GM23338 (cell line): Measurements from ENCODE around the gene RAB33A. TPM values are rescaled to one million over a fixed set of nuclear protein-coding genes. Genes with fewer than 3 reads are reported as not detected.

Experiments used
- ATAC-seq: fragments of 200-7000 bp; cut with Tn5 transposase; 3 replicates; pipeline ENCODE4 v1.9.1; 2020
- DNase-seq: peaks from one replicate; pipeline ENCODE4 v3.0.0-alpha.2; 2015; ENCODE audit warnings: low spot score
- H2AFZ ChIP-seq: fragments of 200-600 bp; sonication (generic); 2 replicates; pipeline ENCODE4 v1.8.0; 2016; ENCODE audit warnings: antibody characterized with exemption, mild to moderate bottlenecking, moderate library complexity
- H3F3A ChIP-seq: fragments of 200-600 bp; sonication (generic); replicated peaks from 2 replicates; pipeline ENCODE4 v1.8.0; 2017; ENCODE audit warnings: antibody characterized with exemption, mixed run types, low read depth
- H3K27ac ChIP-seq: fragments of 200-600 bp; sonication (generic); 2 replicates; pipeline ENCODE4 v1.6.1; 2016; ENCODE audit warnings: low read depth
- H3K27me3 ChIP-seq: fragments of 200-600 bp; sonication (generic); 2 replicates; pipeline ENCODE4 v1.8.0; 2016; ENCODE audit warnings: mild to moderate bottlenecking, mixed run types, moderate library complexity; ENCODE audit not compliant: insufficient read depth
- H3K36me3 ChIP-seq: fragments of 200-600 bp; sonication (generic); 2 replicates; pipeline ENCODE4 v1.8.0; 2016; ENCODE audit warnings: mild to moderate bottlenecking; ENCODE audit not compliant: insufficient read depth
- H3K4me1 ChIP-seq: fragments of 200-600 bp; sonication (generic); 2 replicates; pipeline ENCODE4 v1.8.0; 2016; ENCODE audit warnings: mild to moderate bottlenecking, moderate library complexity; ENCODE audit not compliant: insufficient read depth
- H3K4me2 ChIP-seq: fragments of 200-600 bp; sonication (generic); 2 replicates; pipeline ENCODE4 v1.7.1; 2017; ENCODE audit warnings: mixed run types
- H3K4me3 ChIP-seq: fragments of 200-600 bp; sonication (generic); 2 replicates; pipeline ENCODE4 v1.6.1; 2016; ENCODE audit warnings: mixed run types
- H3K79me2 ChIP-seq: fragments of 200-600 bp; sonication (generic); replicated peaks from 2 replicates; pipeline ENCODE4 v1.8.0; 2017; ENCODE audit warnings: mild to moderate bottlenecking; ENCODE audit not compliant: insufficient read depth
- H3K9me2 ChIP-seq: fragments of 200-600 bp; sonication (generic); 2 replicates; pipeline ENCODE4 v1.8.0; 2017; ENCODE audit not compliant: insufficient read depth
- H4K20me1 ChIP-seq: fragments of 200-600 bp; sonication (generic); replicated peaks from 2 replicates; pipeline ENCODE4 v1.8.0; 2017; ENCODE audit warnings: mild to moderate bottlenecking; ENCODE audit not compliant: insufficient read depth
- H3K27ac Mint-ChIP-seq: 2 replicates; pipeline ENCODE4 v1.8.0; 2020; ENCODE audit warnings: inconsistent platforms, mild to moderate bottlenecking, moderate library complexity, mixed read lengths
- H3K27me3 Mint-ChIP-seq: 3 replicates; pipeline ENCODE4 v1.8.0; 2022; ENCODE audit warnings: low read depth, mild to moderate bottlenecking, moderate library complexity, mixed read lengths, inconsistent platforms; ENCODE audit not compliant: insufficient read depth, poor library complexity
- H3K36me3 Mint-ChIP-seq: 3 replicates; pipeline ENCODE4 v1.8.0; 2021; ENCODE audit warnings: low read depth, mild to moderate bottlenecking, inconsistent platforms, moderate library complexity, mixed read lengths
- H3K4me1 Mint-ChIP-seq: 3 replicates; pipeline ENCODE4 v1.8.0; 2020; ENCODE audit warnings: mild to moderate bottlenecking, inconsistent platforms, mixed read lengths
- H3K4me3 Mint-ChIP-seq: 3 replicates; pipeline ENCODE4 v1.8.0; 2021; ENCODE audit warnings: moderate library complexity, mild to moderate bottlenecking, inconsistent platforms, mixed read lengths
- H3K9me3 Mint-ChIP-seq: 3 replicates; pipeline ENCODE4 v1.8.0; 2020; ENCODE audit warnings: moderate library complexity, mild to moderate bottlenecking, inconsistent platforms, mixed read lengths
- EZH2phosphoT487 ChIP-seq: fragments of 200-600 bp; sonication (generic); IDR thresholded peaks from one replicate; pipeline ENCODE4 v1.8.1; 2018; ENCODE audit warnings: antibody characterized with exemption; ENCODE audit not compliant: unreplicated experiment
- JUNB ChIP-seq: IDR thresholded peaks from one replicate; pipeline ENCODE4 v1.6.1; 2016; ENCODE audit warnings: antibody characterized with exemption; ENCODE audit not compliant: unreplicated experiment
- ZNF114 ChIP-seq: fragments of 250-450 bp; sonication (Bioruptor Pico); IDR thresholded peaks from 2 replicates; pipeline ENCODE4 v1.5.0; 2020; ENCODE audit warnings: mild to moderate bottlenecking, moderate library complexity
- polyA plus RNA-seq: library from polyadenylated mRNA; unstranded; fragments of >200 nt; fragmentation: Nextera tagmentation; extraction: Ambion mirVana; gene quantifications from 2 replicates; pipeline ENCODE4 v1.2.1, GENCODE V29; 2016
- total RNA-seq: library from RNA; depleted of rRNA; stranded (reverse); fragments of >200 nt; shearing (Covaris generic); gene quantifications from 2 replicates; pipeline ENCODE4 v1.2.3, GENCODE V29; 2014
- TF ChIP-seq, protein P1 (sequence below), 2 experiments: fragments of 200-600 bp in 1 of 2; sonication (generic) in 1 of 2; conservative IDR thresholded peaks; 2 replicates each; pipeline versions ENCODE4 v1.5.1 to v1.6.1; 2016 to 2017; ENCODE audit warnings: antibody characterized with exemption in 2 of 2, low read depth in 2 of 2, mild to moderate bottlenecking in 2 of 2, moderate library complexity in 1 of 2
- TF ChIP-seq, protein P2 (sequence below): IDR thresholded peaks from one replicate; pipeline ENCODE4 v1.6.1; 2018; ENCODE audit warnings: antibody characterized with exemption; ENCODE audit not compliant: unreplicated experiment
- TF ChIP-seq, protein P3 (sequence below): fragments of 250-450 bp; sonication (Bioruptor Pico); IDR thresholded peaks from 2 replicates; pipeline ENCODE4 v1.5.0; 2020; ENCODE audit warnings: mild to moderate bottlenecking, moderate library complexity

The RAB33A gene
- total and polyA plus RNA-seq, 2 experiments from 2014 or later: 5.5 to 6.5 TPM

DNA sequence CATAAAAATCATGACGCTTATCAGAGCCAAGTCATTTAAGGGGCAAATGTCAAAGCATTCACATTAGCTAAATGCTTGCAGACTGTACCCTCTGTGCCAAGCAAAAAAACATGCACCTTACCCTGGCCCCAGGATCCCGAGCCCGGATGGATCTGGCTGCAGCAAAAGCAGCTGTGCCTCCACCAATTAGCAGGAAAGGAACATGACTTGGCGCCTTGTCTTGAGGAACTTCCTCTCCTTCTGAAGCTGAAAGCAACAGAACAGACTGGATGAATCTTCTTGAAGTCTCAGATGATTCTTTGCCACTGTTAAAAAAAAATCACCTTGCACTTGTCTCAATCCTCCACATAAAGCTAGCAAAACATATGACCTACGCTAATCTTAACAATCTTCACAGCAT, 24.1 kb upstream of the RAB33A start:
- Mint-ChIP-seq H3K36me3 (peaks cover 40% of the 10 kb centered on the region), H3K27ac (no peak overlapping the region), H3K9me3 (no peaks in the 10 kb centered on the region; the same call in 2 of the 3 replicates), H3K27me3 (peaks cover 2% of the 10 kb centered on the region), H3K4me3 (no peak overlapping the region), H3K4me1 (no peaks in the 10 kb centered on the region)
- Histone ChIP-seq H3K4me1 (no peaks in the 10 kb centered on the region), H3K9me2 (no peaks in the 10 kb centered on the region), H3K4me2 (no peak overlapping the region), H2AFZ (no peak overlapping the region), H4K20me1 (no peaks in the 10 kb centered on the region), H3F3A (no peaks in the 10 kb centered on the region), H3K36me3 (0 out of 2 replicates have a peak, but pooled peaks cover 6% of the 10 kb centered on the region), H3K27me3 (no peaks in the 10 kb centered on the region), H3K79me2 (no peaks in the 10 kb centered on the region), H3K27ac (no peak overlapping the region), H3K4me3 (no peak overlapping the region)
- no peak for DNase-seq
- no peak for ATAC-seq
- TF ChIP-seq, protein P1, sequence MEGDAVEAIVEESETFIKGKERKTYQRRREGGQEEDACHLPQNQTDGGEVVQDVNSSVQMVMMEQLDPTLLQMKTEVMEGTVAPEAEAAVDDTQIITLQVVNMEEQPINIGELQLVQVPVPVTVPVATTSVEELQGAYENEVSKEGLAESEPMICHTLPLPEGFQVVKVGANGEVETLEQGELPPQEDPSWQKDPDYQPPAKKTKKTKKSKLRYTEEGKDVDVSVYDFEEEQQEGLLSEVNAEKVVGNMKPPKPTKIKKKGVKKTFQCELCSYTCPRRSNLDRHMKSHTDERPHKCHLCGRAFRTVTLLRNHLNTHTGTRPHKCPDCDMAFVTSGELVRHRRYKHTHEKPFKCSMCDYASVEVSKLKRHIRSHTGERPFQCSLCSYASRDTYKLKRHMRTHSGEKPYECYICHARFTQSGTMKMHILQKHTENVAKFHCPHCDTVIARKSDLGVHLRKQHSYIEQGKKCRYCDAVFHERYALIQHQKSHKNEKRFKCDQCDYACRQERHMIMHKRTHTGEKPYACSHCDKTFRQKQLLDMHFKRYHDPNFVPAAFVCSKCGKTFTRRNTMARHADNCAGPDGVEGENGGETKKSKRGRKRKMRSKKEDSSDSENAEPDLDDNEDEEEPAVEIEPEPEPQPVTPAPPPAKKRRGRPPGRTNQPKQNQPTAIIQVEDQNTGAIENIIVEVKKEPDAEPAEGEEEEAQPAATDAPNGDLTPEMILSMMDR (conservative IDR thresholded peaks at IDR 0.05; ENCODE audit: low read depth in 2 of 2): no peak
- TF ChIP-seq JUNB (no peak), EZH2phosphoT487 (no peak)
- TF ChIP-seq, protein P2, sequence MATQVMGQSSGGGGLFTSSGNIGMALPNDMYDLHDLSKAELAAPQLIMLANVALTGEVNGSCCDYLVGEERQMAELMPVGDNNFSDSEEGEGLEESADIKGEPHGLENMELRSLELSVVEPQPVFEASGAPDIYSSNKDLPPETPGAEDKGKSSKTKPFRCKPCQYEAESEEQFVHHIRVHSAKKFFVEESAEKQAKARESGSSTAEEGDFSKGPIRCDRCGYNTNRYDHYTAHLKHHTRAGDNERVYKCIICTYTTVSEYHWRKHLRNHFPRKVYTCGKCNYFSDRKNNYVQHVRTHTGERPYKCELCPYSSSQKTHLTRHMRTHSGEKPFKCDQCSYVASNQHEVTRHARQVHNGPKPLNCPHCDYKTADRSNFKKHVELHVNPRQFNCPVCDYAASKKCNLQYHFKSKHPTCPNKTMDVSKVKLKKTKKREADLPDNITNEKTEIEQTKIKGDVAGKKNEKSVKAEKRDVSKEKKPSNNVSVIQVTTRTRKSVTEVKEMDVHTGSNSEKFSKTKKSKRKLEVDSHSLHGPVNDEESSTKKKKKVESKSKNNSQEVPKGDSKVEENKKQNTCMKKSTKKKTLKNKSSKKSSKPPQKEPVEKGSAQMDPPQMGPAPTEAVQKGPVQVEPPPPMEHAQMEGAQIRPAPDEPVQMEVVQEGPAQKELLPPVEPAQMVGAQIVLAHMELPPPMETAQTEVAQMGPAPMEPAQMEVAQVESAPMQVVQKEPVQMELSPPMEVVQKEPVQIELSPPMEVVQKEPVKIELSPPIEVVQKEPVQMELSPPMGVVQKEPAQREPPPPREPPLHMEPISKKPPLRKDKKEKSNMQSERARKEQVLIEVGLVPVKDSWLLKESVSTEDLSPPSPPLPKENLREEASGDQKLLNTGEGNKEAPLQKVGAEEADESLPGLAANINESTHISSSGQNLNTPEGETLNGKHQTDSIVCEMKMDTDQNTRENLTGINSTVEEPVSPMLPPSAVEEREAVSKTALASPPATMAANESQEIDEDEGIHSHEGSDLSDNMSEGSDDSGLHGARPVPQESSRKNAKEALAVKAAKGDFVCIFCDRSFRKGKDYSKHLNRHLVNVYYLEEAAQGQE: no peak

DNA sequence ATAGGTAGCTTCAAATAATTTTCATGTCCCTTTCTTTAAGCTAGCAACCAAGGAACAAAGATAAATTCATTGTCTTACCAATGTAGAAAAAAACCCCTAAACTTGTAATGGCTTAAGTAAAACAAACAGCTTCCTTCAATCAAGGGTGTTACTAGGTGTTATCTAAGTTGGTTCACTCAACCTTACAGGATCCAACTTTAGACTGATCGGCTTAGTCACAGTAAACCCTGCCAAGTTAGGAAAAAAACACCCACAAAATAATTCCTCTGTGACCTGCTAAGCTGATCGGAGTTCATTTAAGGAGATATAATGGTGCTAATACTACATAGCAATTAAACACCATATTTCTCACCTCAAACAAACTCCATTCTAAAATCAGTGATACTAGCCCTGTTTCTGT, 16.2 kb upstream of the RAB33A start:
- no peak overlapping the region for H3K4me2 ChIP-seq
- no peaks in the 10 kb centered on the region for H3K4me1 ChIP-seq
- no peak for DNase-seq
- ATAC-seq: no peak
- no peak overlapping the region for H3K27ac ChIP-seq
- H3F3A ChIP-seq: no peaks in the 10 kb centered on the region
- no peaks in the 10 kb centered on the region for H3K27me3 Mint-ChIP-seq
- peaks cover 5% of the 10 kb centered on the region; the same call in 1 of the 2 replicates for H3K79me2 ChIP-seq
- H3K27me3 ChIP-seq: no peaks in the 10 kb centered on the region
- no peaks in the 10 kb centered on the region for H3K9me3 Mint-ChIP-seq
- H3K36me3 Mint-ChIP-seq: no peaks in the 10 kb centered on the region; the same call in 2 of the 3 replicates
- H4K20me1 ChIP-seq: no peaks in the 10 kb centered on the region; the same call in 1 of the 2 replicates
- H3K9me2 ChIP-seq: no peaks in the 10 kb centered on the region
- no peaks in the 10 kb centered on the region for H3K36me3 ChIP-seq
- no peaks in the 10 kb centered on the region for H3K4me1 Mint-ChIP-seq
- TF ChIP-seq ZNF114: no peak
- TF ChIP-seq, protein P3, sequence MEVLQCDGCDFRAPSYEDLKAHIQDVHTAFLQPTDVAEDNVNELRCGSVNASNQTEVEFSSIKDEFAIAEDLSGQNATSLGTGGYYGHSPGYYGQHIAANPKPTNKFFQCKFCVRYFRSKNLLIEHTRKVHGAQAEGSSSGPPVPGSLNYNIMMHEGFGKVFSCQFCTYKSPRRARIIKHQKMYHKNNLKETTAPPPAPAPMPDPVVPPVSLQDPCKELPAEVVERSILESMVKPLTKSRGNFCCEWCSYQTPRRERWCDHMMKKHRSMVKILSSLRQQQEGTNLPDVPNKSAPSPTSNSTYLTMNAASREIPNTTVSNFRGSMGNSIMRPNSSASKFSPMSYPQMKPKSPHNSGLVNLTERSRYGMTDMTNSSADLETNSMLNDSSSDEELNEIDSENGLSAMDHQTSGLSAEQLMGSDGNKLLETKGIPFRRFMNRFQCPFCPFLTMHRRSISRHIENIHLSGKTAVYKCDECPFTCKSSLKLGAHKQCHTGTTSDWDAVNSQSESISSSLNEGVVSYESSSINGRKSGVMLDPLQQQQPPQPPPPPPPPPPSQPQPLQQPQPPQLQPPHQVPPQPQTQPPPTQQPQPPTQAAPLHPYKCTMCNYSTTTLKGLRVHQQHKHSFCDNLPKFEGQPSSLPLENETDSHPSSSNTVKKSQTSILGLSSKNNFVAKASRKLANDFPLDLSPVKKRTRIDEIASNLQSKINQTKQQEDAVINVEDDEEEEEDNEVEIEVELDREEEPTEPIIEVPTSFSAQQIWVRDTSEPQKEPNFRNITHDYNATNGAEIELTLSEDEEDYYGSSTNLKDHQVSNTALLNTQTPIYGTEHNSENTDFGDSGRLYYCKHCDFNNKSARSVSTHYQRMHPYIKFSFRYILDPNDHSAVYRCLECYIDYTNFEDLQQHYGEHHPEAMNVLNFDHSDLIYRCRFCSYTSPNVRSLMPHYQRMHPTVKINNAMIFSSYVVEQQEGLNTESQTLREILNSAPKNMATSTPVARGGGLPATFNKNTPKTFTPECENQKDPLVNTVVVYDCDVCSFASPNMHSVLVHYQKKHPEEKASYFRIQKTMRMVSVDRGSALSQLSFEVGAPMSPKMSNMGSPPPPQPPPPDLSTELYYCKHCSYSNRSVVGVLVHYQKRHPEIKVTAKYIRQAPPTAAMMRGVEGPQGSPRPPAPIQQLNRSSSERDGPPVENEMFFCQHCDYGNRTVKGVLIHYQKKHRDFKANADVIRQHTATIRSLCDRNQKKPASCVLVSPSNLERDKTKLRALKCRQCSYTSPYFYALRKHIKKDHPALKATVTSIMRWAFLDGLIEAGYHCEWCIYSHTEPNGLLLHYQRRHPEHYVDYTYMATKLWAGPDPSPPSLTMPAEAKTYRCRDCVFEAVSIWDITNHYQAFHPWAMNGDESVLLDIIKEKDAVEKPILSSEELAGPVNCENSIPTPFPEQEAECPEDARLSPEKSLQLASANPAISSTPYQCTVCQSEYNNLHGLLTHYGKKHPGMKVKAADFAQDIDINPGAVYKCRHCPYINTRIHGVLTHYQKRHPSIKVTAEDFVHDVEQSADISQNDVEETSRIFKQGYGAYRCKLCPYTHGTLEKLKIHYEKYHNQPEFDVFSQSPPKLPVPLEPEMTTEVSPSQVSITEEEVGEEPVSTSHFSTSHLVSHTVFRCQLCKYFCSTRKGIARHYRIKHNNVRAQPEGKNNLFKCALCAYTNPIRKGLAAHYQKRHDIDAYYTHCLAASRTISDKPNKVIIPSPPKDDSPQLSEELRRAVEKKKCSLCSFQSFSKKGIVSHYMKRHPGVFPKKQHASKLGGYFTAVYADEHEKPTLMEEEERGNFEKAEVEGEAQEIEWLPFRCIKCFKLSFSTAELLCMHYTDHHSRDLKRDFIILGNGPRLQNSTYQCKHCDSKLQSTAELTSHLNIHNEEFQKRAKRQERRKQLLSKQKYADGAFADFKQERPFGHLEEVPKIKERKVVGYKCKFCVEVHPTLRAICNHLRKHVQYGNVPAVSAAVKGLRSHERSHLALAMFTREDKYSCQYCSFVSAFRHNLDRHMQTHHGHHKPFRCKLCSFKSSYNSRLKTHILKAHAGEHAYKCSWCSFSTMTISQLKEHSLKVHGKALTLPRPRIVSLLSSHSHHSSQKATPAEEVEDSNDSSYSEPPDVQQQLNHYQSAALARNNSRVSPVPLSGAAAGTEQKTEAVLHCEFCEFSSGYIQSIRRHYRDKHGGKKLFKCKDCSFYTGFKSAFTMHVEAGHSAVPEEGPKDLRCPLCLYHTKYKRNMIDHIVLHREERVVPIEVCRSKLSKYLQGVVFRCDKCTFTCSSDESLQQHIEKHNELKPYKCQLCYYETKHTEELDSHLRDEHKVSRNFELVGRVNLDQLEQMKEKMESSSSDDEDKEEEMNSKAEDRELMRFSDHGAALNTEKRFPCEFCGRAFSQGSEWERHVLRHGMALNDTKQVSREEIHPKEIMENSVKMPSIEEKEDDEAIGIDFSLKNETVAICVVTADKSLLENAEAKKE: no peak
- H2AFZ ChIP-seq: no peak overlapping the region
- H3K4me3 ChIP-seq: no peak overlapping the region
- no peak overlapping the region for H3K4me3 Mint-ChIP-seq
- H3K27ac Mint-ChIP-seq: no peak overlapping the region
